Measurements from ENCODE around the gene MYO1E.

The MYO1E gene

DNA sequence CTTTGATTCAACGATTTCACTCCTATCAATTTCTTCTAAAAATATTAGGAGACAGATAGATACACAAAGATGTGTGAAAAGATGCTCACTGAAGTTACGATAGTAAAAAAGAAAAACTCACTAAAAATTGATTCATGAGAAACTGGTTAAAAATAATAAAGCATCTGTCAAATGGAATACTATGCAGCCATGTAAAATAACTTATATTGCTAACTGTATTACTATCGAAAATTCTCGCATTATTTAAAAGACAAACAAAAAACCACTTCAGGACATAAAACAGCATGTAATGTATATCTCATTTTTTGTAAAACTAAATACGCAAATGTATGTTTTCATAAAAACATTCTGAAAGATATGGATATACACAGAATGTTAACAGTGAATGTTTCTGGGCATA is 199.5 kb downstream of the MYO1E start:
- H3K4me3 ChIP-seq (ENCODE audit: low read depth, low read length) = no peak overlapping the region
- no peak for DNase-seq (ENCODE audit: low read depth)
- TF ChIP-seq, protein P1, sequence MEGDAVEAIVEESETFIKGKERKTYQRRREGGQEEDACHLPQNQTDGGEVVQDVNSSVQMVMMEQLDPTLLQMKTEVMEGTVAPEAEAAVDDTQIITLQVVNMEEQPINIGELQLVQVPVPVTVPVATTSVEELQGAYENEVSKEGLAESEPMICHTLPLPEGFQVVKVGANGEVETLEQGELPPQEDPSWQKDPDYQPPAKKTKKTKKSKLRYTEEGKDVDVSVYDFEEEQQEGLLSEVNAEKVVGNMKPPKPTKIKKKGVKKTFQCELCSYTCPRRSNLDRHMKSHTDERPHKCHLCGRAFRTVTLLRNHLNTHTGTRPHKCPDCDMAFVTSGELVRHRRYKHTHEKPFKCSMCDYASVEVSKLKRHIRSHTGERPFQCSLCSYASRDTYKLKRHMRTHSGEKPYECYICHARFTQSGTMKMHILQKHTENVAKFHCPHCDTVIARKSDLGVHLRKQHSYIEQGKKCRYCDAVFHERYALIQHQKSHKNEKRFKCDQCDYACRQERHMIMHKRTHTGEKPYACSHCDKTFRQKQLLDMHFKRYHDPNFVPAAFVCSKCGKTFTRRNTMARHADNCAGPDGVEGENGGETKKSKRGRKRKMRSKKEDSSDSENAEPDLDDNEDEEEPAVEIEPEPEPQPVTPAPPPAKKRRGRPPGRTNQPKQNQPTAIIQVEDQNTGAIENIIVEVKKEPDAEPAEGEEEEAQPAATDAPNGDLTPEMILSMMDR (conservative IDR thresholded peaks at IDR 0.05; ENCODE audit: low read depth, low read length) = no peak

DNA sequence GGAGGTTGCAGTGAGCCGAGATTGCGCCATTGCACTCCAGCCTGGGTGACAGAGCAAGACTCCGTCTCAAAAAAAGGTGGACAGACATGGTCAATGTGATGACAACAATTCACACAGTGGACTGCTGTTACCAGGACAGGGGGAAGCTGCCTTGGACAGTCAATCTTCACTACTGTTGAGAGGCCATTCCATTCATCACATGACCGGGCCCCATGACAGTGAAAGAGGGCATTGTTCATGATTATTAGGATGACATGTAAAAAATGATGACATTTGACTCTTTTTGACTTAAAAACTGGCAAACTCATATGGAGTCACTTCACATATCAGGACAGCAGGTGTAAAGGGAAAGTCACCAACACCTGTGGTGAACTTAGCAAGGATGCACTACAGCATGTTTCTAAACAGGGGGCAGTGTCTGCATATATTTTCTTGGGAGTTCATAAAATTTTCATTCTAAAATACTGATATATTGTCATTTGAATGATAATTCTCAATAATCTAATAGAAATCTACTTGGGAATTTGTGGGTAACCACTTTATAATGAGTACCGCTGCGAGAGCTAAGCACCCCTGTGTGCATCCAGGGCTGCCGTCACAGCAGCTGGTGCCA is 200.3 kb downstream of the MYO1E start:
- no peak for DNase-seq (ENCODE audit: low read depth)
- H3K4me3 ChIP-seq (ENCODE audit: low read depth, low read length) = no peak overlapping the region
- TF ChIP-seq, protein P1 (conservative IDR thresholded peaks at IDR 0.05; ENCODE audit: low read depth, low read length) = peak; percentile 30

DNA sequence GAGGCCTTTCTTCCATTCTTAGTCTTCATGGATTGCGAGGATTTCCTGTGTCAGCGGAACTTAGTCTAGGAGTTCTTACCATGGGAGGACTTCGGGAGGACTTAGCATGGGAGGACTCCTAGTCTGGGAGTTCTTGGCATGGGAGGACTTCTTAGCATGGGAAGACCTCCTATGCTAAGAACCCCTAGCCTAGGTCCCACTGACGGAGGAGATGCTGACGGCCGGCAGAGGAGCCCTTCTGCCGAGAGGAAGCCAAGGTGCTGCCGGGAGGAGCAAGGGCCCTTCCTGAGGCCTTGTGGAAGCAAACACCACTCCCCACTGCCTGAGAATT is 201.6 kb downstream of the MYO1E start:
- H3K4me3 ChIP-seq (ENCODE audit: low read depth, low read length) = no peak overlapping the region
- no peak for DNase-seq (ENCODE audit: low read depth)
- TF ChIP-seq, protein P1 (conservative IDR thresholded peaks at IDR 0.05; ENCODE audit: low read depth, low read length) = no peak

DNA sequence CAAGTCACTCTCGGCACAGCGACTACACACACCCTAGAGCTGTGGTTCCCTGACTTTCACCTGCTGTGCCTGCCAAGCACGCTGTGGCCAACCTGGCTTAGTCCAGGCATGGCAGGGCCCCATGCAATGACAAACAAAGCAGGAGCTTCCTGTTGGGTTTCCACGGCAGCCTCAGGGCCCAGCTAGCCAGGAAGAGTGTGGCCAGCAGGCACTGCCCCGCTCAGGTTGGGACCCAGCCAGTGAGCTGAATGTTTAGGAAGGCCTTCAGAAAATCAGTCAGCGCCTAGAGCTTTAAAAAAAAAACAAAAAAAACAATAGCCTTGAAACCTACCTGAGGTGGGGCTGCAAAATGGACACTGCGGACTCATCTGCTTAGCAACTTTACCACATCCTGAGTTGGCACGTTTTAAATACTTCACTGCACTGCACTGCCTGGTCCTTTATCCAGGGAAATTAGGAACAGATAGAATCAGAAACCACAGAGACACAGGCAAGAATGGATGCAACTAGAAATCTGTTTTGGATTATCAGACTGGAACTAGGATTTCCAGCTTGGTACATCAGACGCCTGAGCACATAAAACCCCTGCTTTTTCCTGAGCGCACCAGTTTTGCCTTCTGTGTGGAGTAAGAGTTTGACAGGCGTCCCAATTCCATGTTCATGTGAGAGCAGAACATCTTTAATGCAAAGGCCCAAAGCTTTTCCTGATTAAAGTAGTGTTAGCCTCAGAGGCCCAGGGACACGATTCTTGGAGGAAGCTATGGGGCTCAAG is 202.2 kb downstream of the MYO1E start:
- no peak overlapping the region for H3K4me3 ChIP-seq (ENCODE audit: low read depth, low read length)
- TF ChIP-seq, protein P1 (conservative IDR thresholded peaks at IDR 0.05; ENCODE audit: low read depth, low read length) = no peak
- no peak for DNase-seq (ENCODE audit: low read depth)

DNA sequence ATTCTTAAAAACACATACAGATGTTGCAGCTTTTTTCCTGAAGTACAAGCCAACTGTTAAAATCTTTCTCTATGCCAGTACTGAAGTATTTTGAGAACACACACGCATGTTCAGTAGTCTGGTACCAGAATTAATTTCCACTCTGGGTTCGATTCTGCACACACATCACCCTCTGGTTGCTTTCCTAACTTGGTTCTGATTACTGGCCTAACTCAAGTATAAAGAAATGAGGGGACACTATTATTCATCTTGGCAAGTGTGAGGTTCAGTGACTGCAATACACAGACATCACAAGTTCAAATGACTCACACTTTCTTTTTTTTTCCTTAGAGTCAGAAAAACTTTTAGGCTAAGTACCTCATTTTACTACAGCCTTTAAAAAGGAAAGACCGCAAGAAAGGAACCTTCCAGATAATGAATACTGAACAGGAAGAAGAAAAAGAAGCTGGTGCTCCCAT is 203.4 kb downstream of the MYO1E start:
- peak; percentile 89 for DNase-seq (ENCODE audit: low read depth)
- TF ChIP-seq, protein P1 (conservative IDR thresholded peaks at IDR 0.05; ENCODE audit: low read depth, low read length) = no peak
- H3K4me3 ChIP-seq (ENCODE audit: low read depth, low read length) = no peak overlapping the region

DNA sequence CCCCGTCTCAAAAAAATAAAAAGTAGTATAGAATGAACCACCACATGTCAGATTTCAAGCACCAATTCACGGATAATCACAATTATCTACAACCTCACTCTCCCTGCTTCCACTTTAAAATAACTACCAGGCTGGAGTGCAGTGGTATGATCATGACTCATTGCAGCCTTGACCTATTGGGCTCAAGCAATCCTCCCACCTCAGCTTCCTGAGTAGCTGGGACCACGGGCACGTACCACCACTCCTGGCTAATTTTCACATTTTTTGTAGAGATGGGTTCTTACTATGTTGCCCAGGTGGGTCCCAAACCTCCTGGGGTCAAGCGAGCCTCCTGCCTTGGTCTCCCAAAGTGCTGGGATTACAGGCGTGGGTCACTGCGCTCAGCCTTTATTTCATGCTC is 204.1 kb downstream of the MYO1E start:
- H3K4me3 ChIP-seq (ENCODE audit: low read depth, low read length) = no peak overlapping the region
- TF ChIP-seq, protein P1 (conservative IDR thresholded peaks at IDR 0.05; ENCODE audit: low read depth, low read length) = no peak
- DNase-seq (ENCODE audit: low read depth) = peak; percentile 80

All from choroid plexus epithelial cell (primary cell).